RWPE1 (cell line): ENCODE results near the gene CLIC1.

Source experiments
- CTCF ChIA-PET: fragments of 350-600 bp; sonication (Branson Sonifier 250); formaldehyde crosslinking; extraction: SDS; loops from one replicate; lab custom pipeline; 2021; lab: Yijun Ruan, JAX
- POLR2A ChIA-PET: fragments of 400-600 bp; formaldehyde crosslinking; extraction: SDS; loops from one replicate; lab custom pipeline; 2020; ENCODE audit warnings: antibody characterized with exemption; ENCODE audit not compliant: low non-redundant PET; lab: Yijun Ruan, JAX
- DNase-seq: peaks from one replicate; pipeline ENCODE4 v3.0.0; 2012; ENCODE audit warnings: low spot score
- H3K27ac ChIP-seq: fragments of 450-650 bp; 2 replicates; pipeline ENCODE4 v1.5.1; 2017
- TF ChIP-seq, protein P1 (sequence below): fragments of 450-650 bp; conservative IDR thresholded peaks from 2 replicates; pipeline ENCODE4 v1.5.1; 2017; ENCODE audit warnings: low read depth, mild to moderate bottlenecking

Gene CLIC1

GRCh38 chr6:31776989-31777666 lies 40.8 kb upstream of the CLIC1 start, which contains the start of gene VWA7:
Gene VWA7, minus strand, starts transcription at chr6:31777328. Its CDS starts 549 bp downstream, at chr6:31776779.
- ChIA-PET POLR2A (no interaction called here), CTCF (interaction anchor here (0.5 to 0.7 kb wide), 2 partner anchors 14 to 37 kb away, joined by 3 read pairs; no protein-coding TSS in a partner anchor)
- peak within 1 kb of the TSS; percentile 89 for H3K27ac ChIP-seq
- TF ChIP-seq, protein P1, sequence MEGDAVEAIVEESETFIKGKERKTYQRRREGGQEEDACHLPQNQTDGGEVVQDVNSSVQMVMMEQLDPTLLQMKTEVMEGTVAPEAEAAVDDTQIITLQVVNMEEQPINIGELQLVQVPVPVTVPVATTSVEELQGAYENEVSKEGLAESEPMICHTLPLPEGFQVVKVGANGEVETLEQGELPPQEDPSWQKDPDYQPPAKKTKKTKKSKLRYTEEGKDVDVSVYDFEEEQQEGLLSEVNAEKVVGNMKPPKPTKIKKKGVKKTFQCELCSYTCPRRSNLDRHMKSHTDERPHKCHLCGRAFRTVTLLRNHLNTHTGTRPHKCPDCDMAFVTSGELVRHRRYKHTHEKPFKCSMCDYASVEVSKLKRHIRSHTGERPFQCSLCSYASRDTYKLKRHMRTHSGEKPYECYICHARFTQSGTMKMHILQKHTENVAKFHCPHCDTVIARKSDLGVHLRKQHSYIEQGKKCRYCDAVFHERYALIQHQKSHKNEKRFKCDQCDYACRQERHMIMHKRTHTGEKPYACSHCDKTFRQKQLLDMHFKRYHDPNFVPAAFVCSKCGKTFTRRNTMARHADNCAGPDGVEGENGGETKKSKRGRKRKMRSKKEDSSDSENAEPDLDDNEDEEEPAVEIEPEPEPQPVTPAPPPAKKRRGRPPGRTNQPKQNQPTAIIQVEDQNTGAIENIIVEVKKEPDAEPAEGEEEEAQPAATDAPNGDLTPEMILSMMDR: no peak
- DNase-seq: peak; percentile 94

- DNase-seq: peak; percentile 27
- peak overlapping the region; percentile 89 for H3K27ac ChIP-seq
- CTCF ChIA-PET: no interaction called here
- TF ChIP-seq, protein P1: no peak
- POLR2A ChIA-PET: no interaction called here
These were observed 40.2 kb upstream of the CLIC1 start for GRCh38 chr6:31776485-31776988.

DNA sequence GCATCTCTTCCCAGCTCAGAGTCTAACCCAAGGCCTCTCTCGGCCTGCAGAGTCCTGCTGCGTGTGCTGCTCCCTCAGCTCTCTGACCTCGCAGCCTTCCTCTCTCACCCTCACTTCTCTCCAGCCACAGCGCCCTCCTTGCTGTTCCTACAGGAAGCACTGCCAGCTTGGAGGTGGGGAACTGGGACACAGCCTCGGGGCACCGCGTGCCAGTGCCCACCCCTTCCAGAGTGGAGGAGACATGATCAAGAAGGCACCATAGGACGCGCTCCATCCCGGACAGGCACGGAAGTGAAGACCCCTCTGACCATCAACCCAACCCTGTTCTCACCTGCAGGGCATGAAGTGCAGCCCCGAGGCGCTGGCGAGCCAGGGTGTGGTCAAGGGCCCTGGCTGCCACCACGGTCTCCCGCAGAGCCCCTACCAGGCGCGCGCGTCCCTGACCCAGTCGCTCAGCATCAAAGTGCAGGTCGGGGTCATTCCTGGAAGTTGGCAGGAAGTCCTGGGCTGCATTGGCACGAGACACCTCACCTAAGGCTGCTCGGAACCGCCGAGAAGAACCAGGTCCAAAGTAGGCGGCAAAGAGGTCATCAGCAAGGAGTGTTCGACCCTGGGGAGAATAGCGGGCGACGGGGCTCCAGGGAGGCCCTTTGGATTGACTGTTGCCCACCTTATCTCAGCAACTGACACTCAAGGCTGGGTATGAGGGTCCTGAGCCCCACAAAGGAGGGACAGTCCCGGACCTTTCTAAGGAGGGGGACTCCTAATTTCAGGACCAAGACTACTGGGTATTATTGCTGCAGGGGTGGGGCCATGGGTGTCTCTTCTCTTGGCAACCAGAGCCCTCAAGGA lies 39.5 kb upstream of the CLIC1 start:
- TF ChIP-seq, protein P1: no peak
- CTCF ChIA-PET: interaction anchor here (1.0 to 1.6 kb wide), 2 partner anchors 15 to 54 kb away, joined by 3 to 4 read pairs; no protein-coding TSS in a partner anchor
- peak overlapping the region; percentile 89 for H3K27ac ChIP-seq
- DNase-seq: no peak
- POLR2A ChIA-PET: no interaction called here

GRCh38 chr6:31775184-31775583 lies 38.9 kb upstream of the CLIC1 start:
- DNase-seq: peak; percentile 26
- ChIA-PET POLR2A (no interaction called here), CTCF (interaction anchor here (0.6 to 1.6 kb wide), 3 partner anchors 16 to 55 kb away, joined by 3 to 8 read pairs (median 4); no protein-coding TSS in a partner anchor)
- peak overlapping the region; percentile 89 for H3K27ac ChIP-seq
- TF ChIP-seq, protein P1: no peak

DNA sequence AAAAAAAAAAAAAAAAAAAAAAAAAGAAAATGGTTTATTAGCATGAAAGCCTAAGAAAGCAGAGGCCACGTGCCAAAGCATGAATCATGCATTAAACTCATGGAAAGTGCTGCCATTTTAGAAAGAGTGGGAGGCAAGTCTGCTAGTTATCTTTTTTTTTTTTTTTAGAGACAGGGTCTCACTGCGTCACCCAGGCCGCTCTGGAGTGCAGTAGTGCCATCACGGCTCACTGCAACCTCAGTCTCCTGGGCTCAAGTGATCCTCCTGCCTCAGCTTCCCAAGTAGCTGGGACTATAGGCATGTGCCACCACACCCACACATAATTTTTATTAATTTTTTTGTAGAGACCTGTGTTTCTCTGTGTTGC lies 35.6 kb upstream of the CLIC1 start:
- TF ChIP-seq, protein P1: no peak
- ChIA-PET POLR2A (no interaction called here), CTCF (interaction anchor here (0.7 kb wide), 1 partner anchor 11 kb away, joined by 3 read pairs; no protein-coding TSS in a partner anchor)
- H3K27ac ChIP-seq: peak overlapping the region; percentile 38
- no peak for DNase-seq

DNA sequence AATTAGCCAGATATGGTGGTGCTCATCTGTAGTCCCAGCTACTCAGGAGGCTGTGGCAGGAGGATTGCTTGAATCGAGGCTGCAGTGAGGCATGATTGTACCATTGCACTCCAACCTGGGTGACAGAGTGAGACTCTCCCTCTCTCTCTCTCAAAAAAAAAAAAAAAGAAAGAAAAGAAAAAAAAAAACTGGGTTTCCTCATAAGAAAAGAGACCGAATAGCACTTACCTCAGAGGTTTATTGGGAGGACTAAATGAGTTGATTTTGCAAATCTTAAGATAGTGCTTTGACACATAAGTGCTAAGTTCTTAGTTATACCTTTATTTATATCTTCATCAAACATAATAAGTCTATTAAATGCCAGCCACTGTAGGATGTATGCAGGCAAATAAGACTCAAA lies 34.5 kb upstream of the CLIC1 start:
- DNase-seq: no peak
- 0 out of 2 replicates have a peak overlapping the region, but pooled peaks have one; percentile 23 for H3K27ac ChIP-seq
- CTCF ChIA-PET: interaction anchor here (0.6 to 2.1 kb wide), 3 partner anchors 36 to 93 kb away, joined by 5 to 11 read pairs (median 8); partner anchors contain the start of gene LSM2
- POLR2A ChIA-PET: interaction anchor here (0.7 kb wide), 1 partner anchor 41 kb away, joined by 4 read pairs; no protein-coding TSS in a partner anchor
- TF ChIP-seq, protein P1: no peak
